Sigmoid colon (tissue), 4 donors: ENCODE data around the gene POU6F2.

ENCODE experiments used
- EP300 ChIP-seq, 4 donors: sonication (generic); formaldehyde crosslinking; IDR thresholded peaks; one replicate each; pipeline ENCODE4 v1.6.1; 2017; ENCODE audit warnings: antibody characterized with exemption in 4 of 4
- POLR2A ChIP-seq, 2 donors: fragments of 450-650 bp; IDR thresholded peaks; one replicate each; pipeline ENCODE4 v1.6.1; 2016; ENCODE audit warnings: antibody characterized with exemption in 2 of 2, mild to moderate bottlenecking in 2 of 2, moderate library complexity in 2 of 2
- POLR2AphosphoS5 ChIP-seq, 4 donors: sonication (generic); formaldehyde crosslinking; IDR thresholded peaks; one replicate each; pipeline ENCODE4 v1.6.1; 2017; ENCODE audit warnings: antibody characterized with exemption in 4 of 4
- TF ChIP-seq, protein P1 (sequence below), 4 experiments: fragments of 450-650 bp in 3 of 4; fragments of 200-600 bp in 1 of 4; IDR thresholded peaks; one replicate each; pipeline ENCODE4 v1.5.1; 2016 to 2019; ENCODE audit warnings: antibody characterized with exemption in 4 of 4, mild to moderate bottlenecking in 3 of 4, moderate library complexity in 2 of 4

DNA sequence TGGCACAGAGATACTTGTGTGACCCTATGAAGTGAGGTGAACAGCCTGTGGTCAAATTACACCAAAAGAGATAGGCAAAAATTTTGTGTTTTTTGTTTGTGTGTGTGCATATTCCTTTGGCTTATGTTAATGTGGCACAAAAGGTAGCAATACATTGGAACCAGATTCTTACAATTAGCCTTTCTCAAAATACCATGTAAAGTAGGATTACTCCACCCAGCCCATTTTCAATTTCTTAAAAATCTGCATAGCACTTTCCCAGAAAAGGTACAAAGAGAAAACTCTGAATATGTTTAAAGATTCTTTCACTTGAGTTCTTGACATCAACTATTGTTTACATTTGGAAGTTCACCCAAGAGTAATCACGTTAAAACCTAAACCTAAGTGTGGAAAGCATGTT, 431.2 kb downstream of the POU6F2 start:
- TF ChIP-seq, protein P1, sequence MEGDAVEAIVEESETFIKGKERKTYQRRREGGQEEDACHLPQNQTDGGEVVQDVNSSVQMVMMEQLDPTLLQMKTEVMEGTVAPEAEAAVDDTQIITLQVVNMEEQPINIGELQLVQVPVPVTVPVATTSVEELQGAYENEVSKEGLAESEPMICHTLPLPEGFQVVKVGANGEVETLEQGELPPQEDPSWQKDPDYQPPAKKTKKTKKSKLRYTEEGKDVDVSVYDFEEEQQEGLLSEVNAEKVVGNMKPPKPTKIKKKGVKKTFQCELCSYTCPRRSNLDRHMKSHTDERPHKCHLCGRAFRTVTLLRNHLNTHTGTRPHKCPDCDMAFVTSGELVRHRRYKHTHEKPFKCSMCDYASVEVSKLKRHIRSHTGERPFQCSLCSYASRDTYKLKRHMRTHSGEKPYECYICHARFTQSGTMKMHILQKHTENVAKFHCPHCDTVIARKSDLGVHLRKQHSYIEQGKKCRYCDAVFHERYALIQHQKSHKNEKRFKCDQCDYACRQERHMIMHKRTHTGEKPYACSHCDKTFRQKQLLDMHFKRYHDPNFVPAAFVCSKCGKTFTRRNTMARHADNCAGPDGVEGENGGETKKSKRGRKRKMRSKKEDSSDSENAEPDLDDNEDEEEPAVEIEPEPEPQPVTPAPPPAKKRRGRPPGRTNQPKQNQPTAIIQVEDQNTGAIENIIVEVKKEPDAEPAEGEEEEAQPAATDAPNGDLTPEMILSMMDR (IDR thresholded peaks at IDR 0.05) = no peak
- TF ChIP-seq POLR2A (IDR thresholded peaks at IDR 0.05) = no peak
- no peak for TF ChIP-seq POLR2AphosphoS5 (IDR thresholded peaks at IDR 0.05)
- TF ChIP-seq EP300 (IDR thresholded peaks at IDR 0.05) = no peak
